HepG2 (cell line): ENCODE measurements around the gene FAM219B. TPM values are rescaled to one million over a fixed set of nuclear protein-coding genes. Genes with fewer than 3 reads are reported as not detected.
A peak's percentile ranks its signal among the peaks of the same experiment; 100 is the strongest.

Experiments
- ARHGAP35 ChIP-seq: sonication (generic); formaldehyde crosslinking; IDR thresholded peaks from 2 replicates; pipeline ENCODE4 v1.9.0; 2022; ENCODE audit warnings: mild to moderate bottlenecking, inconsistent platforms, moderate library complexity, missing genetic modification reagents, borderline replicate concordance
- ARNTL ChIP-seq: sonication (generic); formaldehyde crosslinking; IDR thresholded peaks from 2 replicates; pipeline ENCODE4 v1.4.0; 2020; ENCODE audit warnings: mild to moderate bottlenecking, missing genetic modification reagents
- ASH2L ChIP-seq: fragments of 300-600, 200-600 bp; sonication (generic); IDR thresholded peaks from 2 replicates; pipeline ENCODE4 v1.7.0; 2017; ENCODE audit warnings: low read depth, mild to moderate bottlenecking, moderate library complexity, mixed read lengths, low read length; ENCODE audit not compliant: insufficient read length
- FOXO1 ChIP-seq: sonication (generic); formaldehyde crosslinking; IDR thresholded peaks from 2 replicates; pipeline ENCODE4 v1.4.0; 2020; ENCODE audit warnings: missing genetic modification reagents
- GABPA ChIP-seq, 2 experiments: IDR thresholded peaks; 2 replicates each; pipeline ENCODE4 v1.6.1; 2011 to 2016; ENCODE audit warnings: low read depth in 2 of 2, low read length in 1 of 2, missing biosample characterization in 1 of 2, missing genetic modification characterization in 1 of 2
- GATAD2A ChIP-seq: IDR thresholded peaks from 2 replicates; pipeline ENCODE4 v1.6.1; 2016
- ISL2 ChIP-seq: sonication (generic); formaldehyde crosslinking; IDR thresholded peaks from 2 replicates; pipeline ENCODE4 v1.5.0; 2020; ENCODE audit warnings: missing genetic modification reagents
- ISX ChIP-seq: sonication (generic); formaldehyde crosslinking; conservative IDR thresholded peaks from 2 replicates; pipeline ENCODE4 v1.5.0; 2020; ENCODE audit warnings: missing genetic modification reagents
- JARID2 ChIP-seq: sonication (generic); formaldehyde crosslinking; IDR thresholded peaks from 2 replicates; pipeline ENCODE4 v1.8.1; 2023; ENCODE audit warnings: missing genetic modification reagents, inconsistent platforms; ENCODE audit not compliant: insufficient replicate concordance
- NR0B2 ChIP-seq: sonication (generic); formaldehyde crosslinking; IDR thresholded peaks from 2 replicates; pipeline ENCODE4 v1.4.0; 2020; ENCODE audit warnings: mild to moderate bottlenecking, missing genetic modification reagents
- PAX8 ChIP-seq: sonication (generic); formaldehyde crosslinking; IDR thresholded peaks from 2 replicates; pipeline ENCODE4 v1.8.0; 2022; ENCODE audit warnings: mild to moderate bottlenecking, missing genetic modification reagents, borderline replicate concordance
- PHB2 ChIP-seq: fragments of 450-650 bp; IDR thresholded peaks from 2 replicates; pipeline ENCODE4 v1.6.1; 2018; ENCODE audit not compliant: partially characterized antibody
- REXO4 ChIP-seq: sonication (generic); formaldehyde crosslinking; IDR thresholded peaks from 2 replicates; pipeline ENCODE4 v1.8.0; 2022; ENCODE audit warnings: missing genetic modification reagents, mild to moderate bottlenecking, borderline replicate concordance
- RNF2 ChIP-seq: fragments of 450-650 bp; conservative IDR thresholded peaks from 2 replicates; pipeline ENCODE4 v1.6.1; 2016; ENCODE audit warnings: low read depth
- SOX13 ChIP-seq, 3 experiments: fragments of 450-650 bp in 1 of 3; sonication (generic) in 1 of 3; formaldehyde crosslinking in 1 of 3; IDR thresholded peaks in 2 of 3; conservative IDR thresholded peaks in 1 of 3; 2 replicates each; pipeline versions ENCODE4 v1.5.0 to v1.6.1; 2016 to 2020; ENCODE audit warnings: antibody characterized with exemption in 1 of 3, mild to moderate bottlenecking in 1 of 3, missing compliant biosample characterization in 1 of 3, missing genetic modification reagents in 1 of 3, moderate library complexity in 1 of 3
- SOX6 ChIP-seq, 2 experiments: fragments of 450-650 bp in 1 of 2; sonication (generic) in 1 of 2; formaldehyde crosslinking in 1 of 2; IDR thresholded peaks; 2 replicates each; pipeline versions ENCODE4 v1.4.0 to v1.6.1; 2017 to 2020; ENCODE audit warnings: antibody characterized with exemption in 1 of 2, mild to moderate bottlenecking in 1 of 2, missing genetic modification reagents in 1 of 2
- TMF1 ChIP-seq: sonication (generic); formaldehyde crosslinking; IDR thresholded peaks from 2 replicates; pipeline ENCODE4 v1.8.1; 2022; ENCODE audit warnings: low read depth, missing genetic modification reagents
- ZFP41 ChIP-seq: sonication (generic); formaldehyde crosslinking; IDR thresholded peaks from 2 replicates; pipeline ENCODE4 v1.4.0; 2020; ENCODE audit warnings: mild to moderate bottlenecking, missing genetic modification reagents, borderline replicate concordance
- ZMAT5 ChIP-seq: sonication (generic); formaldehyde crosslinking; IDR thresholded peaks from 2 replicates; pipeline ENCODE4 v1.5.0; 2020; ENCODE audit warnings: mild to moderate bottlenecking, low read depth, missing genetic modification reagents, borderline replicate concordance
- ZMYM3 ChIP-seq: sonication (generic); formaldehyde crosslinking; IDR thresholded peaks from 2 replicates; pipeline ENCODE4 v1.5.1; 2020; ENCODE audit warnings: mild to moderate bottlenecking, missing genetic modification reagents
- ZNF10 ChIP-seq: sonication (generic); formaldehyde crosslinking; IDR thresholded peaks from 2 replicates; pipeline ENCODE4 v1.4.0; 2020; ENCODE audit warnings: mild to moderate bottlenecking, low read depth, missing genetic modification reagents, borderline replicate concordance
- ZNF207 ChIP-seq: fragments of 450-650 bp; IDR thresholded peaks from 2 replicates; pipeline ENCODE4 v1.6.1; 2016; ENCODE audit warnings: antibody characterized with exemption, borderline replicate concordance
- ZNF530 ChIP-seq: sonication (generic); formaldehyde crosslinking; IDR thresholded peaks from 2 replicates; pipeline ENCODE4 v1.5.0; 2020; ENCODE audit warnings: low read depth, mild to moderate bottlenecking, missing genetic modification reagents
- ZNF570 ChIP-seq: sonication (generic); formaldehyde crosslinking; IDR thresholded peaks from 2 replicates; pipeline ENCODE4 v1.4.0; 2020; ENCODE audit warnings: mild to moderate bottlenecking, missing genetic modification reagents, borderline replicate concordance
- ZNF740 ChIP-seq: sonication (generic); formaldehyde crosslinking; IDR thresholded peaks from 2 replicates; pipeline ENCODE4 v1.4.0; 2020; ENCODE audit warnings: missing genetic modification reagents
- polyA plus RNA-seq, 8 experiments: library from polyadenylated mRNA; depleted of rRNA in 3 of 8; stranded (reverse) in 7 of 8; unstranded in 1 of 8; fragments of >200 nt; fragmentation: Illumina TruSeq in 4 of 8; extraction: Trizol in 4 of 8; gene quantifications; 2 replicates each; pipeline versions ENCODE4 v1.2.1 to v1.2.3, GENCODE V29; 2011 to 2016; ENCODE audit warnings: low read depth in 4 of 8, missing spikeins in 1 of 8, mixed read lengths in 1 of 8; ENCODE audit not compliant: insufficient read depth in 1 of 8
- total RNA-seq, 5 experiments: library from RNA; depleted of rRNA; stranded (reverse); fragments of >200 nt; fragmentation: Illumina TruSeq; extraction: Trizol; gene quantifications; 2 replicates each; pipeline ENCODE4 v1.2.3, GENCODE V29; 2016; ENCODE audit warnings: low read depth in 1 of 5
- TF ChIP-seq, protein P1 (sequence below): conservative IDR thresholded peaks from 2 replicates; pipeline ENCODE4 v1.6.1; 2018; ENCODE audit warnings: missing genetic modification reagents
- TF ChIP-seq, protein P2 (sequence below): sonication (generic); formaldehyde crosslinking; IDR thresholded peaks from 2 replicates; pipeline ENCODE4 v1.5.1; 2020; ENCODE audit warnings: mild to moderate bottlenecking, missing genetic modification reagents, borderline replicate concordance

The FAM219B gene
- total and polyA plus RNA-seq, 2 of the 13 experiments (the other 11 are each of a cell fraction or from before 2014, with no cell fraction given) = 36.6 to 50.2 TPM

- no peak for TF ChIP-seq NR0B2
- TF ChIP-seq ARNTL (CRISPR knock-in tag) = peak; percentile 81
- TF ChIP-seq REXO4 (CRISPR knock-in tag) = no peak
- TF ChIP-seq ZNF10 = no peak
- TF ChIP-seq RNF2 = no peak
- no peak for TF ChIP-seq ZFP41 (CRISPR knock-in tag)
- no peak for TF ChIP-seq ZNF207
- no peak; the same call in 1 of the 2 replicates for TF ChIP-seq TMF1 (CRISPR knock-in tag)
- TF ChIP-seq, protein P1, sequence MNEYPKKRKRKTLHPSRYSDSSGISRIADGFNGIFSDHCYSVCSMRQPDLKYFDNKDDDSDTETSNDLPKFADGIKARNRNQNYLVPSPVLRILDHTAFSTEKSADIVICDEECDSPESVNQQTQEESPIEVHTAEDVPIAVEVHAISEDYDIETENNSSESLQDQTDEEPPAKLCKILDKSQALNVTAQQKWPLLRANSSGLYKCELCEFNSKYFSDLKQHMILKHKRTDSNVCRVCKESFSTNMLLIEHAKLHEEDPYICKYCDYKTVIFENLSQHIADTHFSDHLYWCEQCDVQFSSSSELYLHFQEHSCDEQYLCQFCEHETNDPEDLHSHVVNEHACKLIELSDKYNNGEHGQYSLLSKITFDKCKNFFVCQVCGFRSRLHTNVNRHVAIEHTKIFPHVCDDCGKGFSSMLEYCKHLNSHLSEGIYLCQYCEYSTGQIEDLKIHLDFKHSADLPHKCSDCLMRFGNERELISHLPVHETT (CRISPR knock-in tag) = no peak
- TF ChIP-seq PHB2 = no peak
- 0 out of 2 replicates have a peak, but pooled peaks have one; percentile 32 for TF ChIP-seq ISX (CRISPR knock-in tag)
- no peak for TF ChIP-seq FOXO1 (CRISPR knock-in tag)
- no peak for TF ChIP-seq SOX6 (IDR thresholded peaks at IDR 0.05)
- no peak for TF ChIP-seq SOX6 (CRISPR knock-in tag; IDR thresholded peaks at IDR 0.05)
- TF ChIP-seq ARHGAP35 (CRISPR knock-in tag) = no peak
- TF ChIP-seq ZMYM3 (CRISPR knock-in tag) = peak; percentile 3; the same call in 1 of the 2 replicates
- TF ChIP-seq ZNF570 (CRISPR knock-in tag) = no peak
- TF ChIP-seq JARID2 (CRISPR knock-in tag) = no peak
- peak; percentile 43 for TF ChIP-seq GABPA (IDR thresholded peaks at IDR 0.05; ENCODE audit: low read depth, low read length)
- peak; percentile 53; the same call in 1 of the 2 replicates for TF ChIP-seq GABPA (CRISPR knock-in tag; IDR thresholded peaks at IDR 0.05; ENCODE audit: low read depth)
- no peak for TF ChIP-seq ISL2 (CRISPR knock-in tag)
- TF ChIP-seq, protein P2, sequence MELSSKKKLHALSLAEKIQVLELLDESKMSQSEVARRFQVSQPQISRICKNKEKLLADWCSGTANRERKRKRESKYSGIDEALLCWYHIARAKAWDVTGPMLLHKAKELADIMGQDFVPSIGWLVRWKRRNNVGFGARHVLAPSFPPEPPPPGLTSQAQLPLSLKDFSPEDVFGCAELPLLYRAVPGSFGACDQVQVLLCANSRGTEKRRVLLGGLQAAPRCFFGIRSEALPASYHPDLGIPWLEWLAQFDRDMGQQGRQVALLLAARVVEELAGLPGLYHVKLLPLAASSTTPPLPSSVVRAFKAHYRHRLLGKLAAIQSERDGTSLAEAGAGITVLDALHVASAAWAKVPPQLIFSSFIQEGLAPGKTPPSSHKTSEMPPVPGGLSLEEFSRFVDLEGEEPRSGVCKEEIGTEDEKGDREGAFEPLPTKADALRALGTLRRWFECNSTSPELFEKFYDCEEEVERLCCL = 0 out of 2 replicates have a peak, but pooled peaks have one; percentile 20
- TF ChIP-seq ZNF530 = no peak
- TF ChIP-seq ZMAT5 = no peak
- no peak; the same call in 1 of the 2 replicates for TF ChIP-seq GATAD2A (CRISPR knock-in tag)
- no peak for TF ChIP-seq ASH2L
- no peak for TF ChIP-seq ZNF740 (CRISPR knock-in tag)
- TF ChIP-seq SOX13 (IDR thresholded peaks at IDR 0.05) = no peak
- no peak for TF ChIP-seq SOX13 (CRISPR knock-in tag; conservative IDR thresholded peaks at IDR 0.05 in 1 of 2, IDR thresholded peaks at IDR 0.05 in 1 of 2)
- TF ChIP-seq PAX8 (CRISPR knock-in tag) = no peak
These were observed 17.2 kb downstream of the FAM219B start (continued) for GRCh38 chr15:74889390-74889882.
